Stimulated activated CD4-positive, alpha-beta T cell treated with anti-CD3 and anti-CD28 coated beads, Interleukin-12 subunit alpha, Interleukin-12 subunit beta, amount 100 ng/mL, for 4 hours (primary cell): ENCODE results near the gene LARP6.

Experiments used
- DNase-seq: peaks from one replicate; pipeline ENCODE4 v3.0.0-alpha.2; 2020

Gene LARP6

DNA sequence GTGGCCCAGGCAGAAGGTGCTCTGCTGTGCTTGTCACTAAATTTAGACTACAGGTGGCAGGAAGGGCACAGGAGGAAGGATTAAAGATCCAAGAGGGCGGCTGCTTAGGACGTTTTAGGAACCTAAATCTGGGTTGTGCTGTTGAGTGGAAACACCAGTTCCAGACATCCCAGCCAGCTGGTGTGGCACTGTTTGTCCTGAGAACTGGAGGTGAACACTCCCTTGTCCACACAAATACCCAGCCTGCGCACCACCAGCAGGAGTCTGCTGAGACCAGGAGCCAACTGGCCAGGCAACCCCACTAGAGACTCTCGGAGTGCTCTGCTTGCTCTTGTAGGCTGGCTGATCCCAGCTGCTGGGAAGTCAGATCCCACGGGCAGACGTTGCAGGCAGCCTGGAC lies 60.3 kb downstream of the LARP6 start:
- no peak for DNase-seq

DNA sequence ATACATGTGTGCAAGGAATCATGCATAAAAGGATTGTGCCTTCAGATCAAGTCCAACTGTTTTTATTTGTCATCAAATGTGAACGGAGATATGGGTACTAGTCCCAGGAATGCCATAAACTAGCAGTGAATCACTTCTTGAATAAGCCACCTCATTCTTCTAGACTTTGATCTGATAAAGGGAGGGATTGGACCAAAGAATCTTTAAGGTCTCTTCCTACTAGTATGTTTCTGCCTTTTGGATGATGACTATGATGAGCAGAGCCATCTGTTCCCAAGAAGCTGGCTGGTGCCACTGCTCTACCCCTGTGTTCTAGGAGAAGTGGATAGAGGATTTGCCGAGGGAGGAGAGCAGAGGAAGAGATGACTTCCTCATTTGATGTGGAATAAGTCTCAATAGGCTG lies 61.8 kb downstream of the LARP6 start:
- DNase-seq, result no peak

DNA sequence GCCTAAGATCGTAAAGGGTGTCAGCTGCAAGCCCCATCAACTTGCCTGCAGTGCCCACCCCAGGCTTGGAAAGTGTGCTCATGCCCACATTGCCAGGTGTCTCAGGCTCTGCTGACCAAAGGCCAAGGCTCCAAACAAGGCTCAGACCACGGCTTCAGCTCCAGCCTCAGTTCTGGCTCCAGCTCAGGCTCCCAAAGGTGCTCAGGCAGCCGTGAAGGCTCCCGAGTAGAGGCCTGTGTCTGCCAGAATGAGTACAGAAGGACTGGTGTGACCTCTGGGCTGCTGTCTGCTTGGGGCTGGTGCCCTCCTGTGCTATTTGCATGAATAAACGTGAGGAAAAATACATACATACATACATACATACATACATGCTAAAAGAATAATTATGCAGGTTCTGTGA lies 62.7 kb downstream of the LARP6 start:
- DNase-seq, result no peak

DNA sequence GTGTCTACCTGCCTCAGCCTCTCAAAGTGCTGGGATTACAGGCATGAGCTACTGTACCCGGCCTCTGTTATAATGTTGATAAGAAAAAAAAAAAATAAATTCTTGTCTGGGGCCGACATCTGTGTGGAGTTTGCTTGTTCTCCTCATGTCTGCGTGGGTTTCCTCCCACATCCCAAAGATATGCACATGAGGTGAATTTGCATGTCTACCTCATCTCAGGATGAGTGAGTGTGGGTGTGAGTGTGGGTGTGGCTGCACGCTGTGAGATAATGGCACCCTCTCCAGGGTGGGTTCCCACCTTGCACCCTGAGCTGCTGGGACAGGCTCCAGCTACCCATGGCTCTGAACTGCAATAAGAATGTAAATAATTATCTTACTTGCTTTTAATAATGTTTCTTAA lies 64.7 kb downstream of the LARP6 start:
- DNase-seq, result no peak

DNA sequence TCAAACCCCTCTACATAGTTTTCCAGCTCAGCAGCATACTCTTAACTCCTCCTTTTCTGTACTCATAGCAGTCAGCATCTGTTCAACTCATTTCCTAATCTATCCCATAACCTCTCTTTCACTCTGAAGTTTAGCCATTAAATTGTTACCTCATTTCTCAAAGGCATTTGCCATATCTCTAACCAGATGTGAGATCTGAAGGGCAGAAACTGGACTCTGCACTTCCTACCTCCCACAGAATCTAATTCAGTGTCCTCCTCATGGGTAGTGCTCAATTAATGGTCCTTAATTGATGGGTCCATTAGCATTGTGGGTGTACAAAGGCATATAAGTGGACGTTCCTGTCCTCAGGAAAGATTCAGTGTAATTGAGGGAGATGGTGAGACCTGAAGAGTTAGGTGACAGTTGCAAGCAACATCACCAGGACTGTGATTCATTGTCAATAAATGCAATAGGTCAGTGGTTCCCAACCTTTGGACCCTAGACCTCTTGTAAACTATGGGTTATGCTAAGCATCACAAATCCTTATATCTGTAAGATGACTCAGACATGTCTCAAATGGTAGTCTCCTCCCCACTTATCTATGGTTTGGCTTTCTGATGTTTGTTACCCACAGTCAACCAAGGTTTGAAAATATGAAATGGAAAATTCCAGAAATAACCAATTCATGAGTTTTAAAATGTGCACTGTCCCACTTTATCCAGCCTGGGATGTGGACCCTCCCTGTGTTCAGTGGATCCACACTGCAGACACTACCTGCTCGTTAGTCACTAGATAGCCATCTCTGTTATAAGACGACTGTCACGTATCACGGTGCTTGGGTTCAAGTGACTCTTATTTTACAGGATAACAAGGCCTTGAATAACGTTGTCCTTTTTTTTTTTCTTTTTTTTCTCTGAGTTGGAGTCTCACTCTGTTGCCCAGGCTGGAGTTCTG lies 65.6 kb downstream of the LARP6 start:
- no peak for DNase-seq

DNA sequence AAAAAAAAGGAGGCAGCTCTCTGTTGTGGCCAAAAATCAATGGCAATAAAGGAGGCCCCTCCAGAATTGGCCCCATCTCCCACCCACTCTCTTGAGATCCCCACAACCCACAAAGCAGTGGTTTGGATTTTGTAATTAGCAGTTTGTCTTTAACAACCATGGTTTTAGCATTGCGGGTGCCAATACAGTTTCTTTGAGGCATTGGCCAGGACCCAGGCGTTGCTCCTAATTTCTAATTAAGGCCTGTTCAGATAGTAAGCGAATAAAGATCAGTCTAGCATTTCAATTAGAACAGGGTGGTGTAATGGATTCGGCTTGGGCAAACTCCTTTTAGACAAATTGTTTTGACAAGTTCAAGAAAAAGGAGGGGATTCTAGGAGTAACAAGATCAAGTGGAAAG lies 67.0 kb downstream of the LARP6 start:
- no peak for DNase-seq

DNA sequence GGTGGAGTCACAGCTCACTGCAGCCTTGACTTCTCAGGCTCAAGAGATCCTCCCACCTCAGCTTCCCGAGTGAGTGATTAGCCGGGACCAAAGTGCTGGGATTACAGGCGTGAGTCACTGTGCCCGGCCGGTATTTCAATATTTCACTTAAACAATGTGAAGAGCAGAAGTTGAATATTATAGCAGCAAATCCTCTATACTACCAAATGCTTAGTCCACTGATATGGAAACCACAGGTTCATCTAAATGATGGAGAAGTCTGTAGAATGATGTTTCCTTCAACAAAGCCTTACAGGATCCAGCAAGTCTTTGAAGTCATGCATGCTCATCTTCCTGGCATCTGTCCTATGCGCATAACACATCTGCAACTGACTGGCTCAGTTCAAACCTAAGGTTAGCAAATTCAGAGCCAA lies 70.3 kb downstream of the LARP6 start:
- no peak for DNase-seq

DNA sequence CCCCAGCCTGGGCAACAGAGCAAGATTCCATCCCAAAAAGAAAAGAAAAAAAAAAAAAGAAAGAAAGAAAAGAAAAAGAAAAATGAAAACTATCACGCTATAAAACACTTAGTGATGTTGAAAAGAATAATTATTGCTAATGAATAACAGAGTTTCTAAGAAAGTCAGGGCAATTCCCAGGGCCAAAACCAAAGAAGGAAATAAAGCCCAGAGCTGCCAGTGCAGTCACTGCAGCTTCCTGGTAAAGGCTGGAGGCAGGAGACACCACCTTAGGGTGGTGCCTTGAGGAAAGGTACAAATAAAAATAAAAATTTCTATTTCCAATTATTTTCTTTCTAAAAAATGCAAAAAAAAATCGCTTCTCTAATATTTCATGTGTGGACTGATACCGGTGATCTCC lies 70.9 kb downstream of the LARP6 start:
- DNase-seq, result no peak

DNA sequence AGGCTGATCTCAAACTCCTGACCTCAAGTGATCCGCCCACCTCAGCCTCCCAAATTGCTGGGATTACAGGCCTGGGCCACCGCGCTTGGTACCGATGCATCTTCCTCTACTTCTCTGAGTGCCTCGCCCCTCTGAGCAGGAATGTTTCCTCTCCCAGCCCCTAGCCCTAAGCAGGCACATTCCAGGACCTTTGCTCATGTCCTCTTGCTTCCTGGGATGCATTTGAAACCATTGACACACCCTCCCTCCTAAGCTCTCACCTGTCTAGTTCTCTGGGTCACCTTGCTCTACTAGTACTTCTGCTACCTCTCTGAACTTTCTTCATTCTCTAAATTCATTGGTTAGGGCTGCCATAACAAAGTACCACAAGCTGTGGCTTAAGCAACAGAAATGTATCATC lies 72.7 kb downstream of the LARP6 start:
- no peak for DNase-seq
